ENCODE measurements around the gene CDCA7L.
A peak's percentile ranks its signal among the peaks of the same experiment; 100 is the strongest.

DNA sequence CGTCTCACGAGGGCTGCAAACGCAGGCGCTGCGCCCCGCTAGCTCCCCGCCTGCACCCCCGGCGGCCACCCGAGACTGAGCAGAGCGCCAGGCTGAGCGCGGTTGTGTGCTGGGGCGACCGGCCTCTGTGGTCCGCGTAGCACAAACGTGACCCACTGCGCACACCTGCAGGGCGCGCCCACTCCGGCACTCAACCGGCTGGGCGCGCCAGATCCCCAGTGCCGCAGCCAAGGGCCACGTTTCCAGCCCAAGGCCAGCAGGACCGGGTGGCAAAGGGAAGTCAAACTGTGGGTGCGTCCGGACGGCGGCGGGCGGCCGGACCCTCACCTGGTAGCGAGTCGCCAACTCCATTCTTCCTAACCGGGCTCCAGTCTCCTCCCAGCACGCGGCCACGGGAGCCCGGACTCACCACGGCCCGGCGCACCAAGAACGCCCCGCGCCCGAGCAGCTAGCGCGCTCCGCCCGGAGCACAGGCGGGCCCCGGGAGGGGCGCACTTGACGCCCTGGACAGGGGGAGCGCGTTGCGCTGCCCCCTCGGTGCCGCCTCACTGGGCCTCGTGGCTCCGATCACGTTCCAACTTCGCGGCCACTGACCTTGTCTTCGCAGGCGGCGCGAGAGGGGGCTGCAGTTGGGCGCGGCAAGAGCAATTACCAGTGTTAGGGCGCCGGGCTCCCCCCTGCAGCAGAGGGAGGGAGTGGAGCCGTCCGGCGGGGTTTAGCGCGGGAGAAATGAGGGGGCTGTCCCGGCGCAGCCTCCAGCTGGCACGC is at the start of gene CDCA7L:
- TF ChIP-seq, protein P1, sequence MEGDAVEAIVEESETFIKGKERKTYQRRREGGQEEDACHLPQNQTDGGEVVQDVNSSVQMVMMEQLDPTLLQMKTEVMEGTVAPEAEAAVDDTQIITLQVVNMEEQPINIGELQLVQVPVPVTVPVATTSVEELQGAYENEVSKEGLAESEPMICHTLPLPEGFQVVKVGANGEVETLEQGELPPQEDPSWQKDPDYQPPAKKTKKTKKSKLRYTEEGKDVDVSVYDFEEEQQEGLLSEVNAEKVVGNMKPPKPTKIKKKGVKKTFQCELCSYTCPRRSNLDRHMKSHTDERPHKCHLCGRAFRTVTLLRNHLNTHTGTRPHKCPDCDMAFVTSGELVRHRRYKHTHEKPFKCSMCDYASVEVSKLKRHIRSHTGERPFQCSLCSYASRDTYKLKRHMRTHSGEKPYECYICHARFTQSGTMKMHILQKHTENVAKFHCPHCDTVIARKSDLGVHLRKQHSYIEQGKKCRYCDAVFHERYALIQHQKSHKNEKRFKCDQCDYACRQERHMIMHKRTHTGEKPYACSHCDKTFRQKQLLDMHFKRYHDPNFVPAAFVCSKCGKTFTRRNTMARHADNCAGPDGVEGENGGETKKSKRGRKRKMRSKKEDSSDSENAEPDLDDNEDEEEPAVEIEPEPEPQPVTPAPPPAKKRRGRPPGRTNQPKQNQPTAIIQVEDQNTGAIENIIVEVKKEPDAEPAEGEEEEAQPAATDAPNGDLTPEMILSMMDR (IDR thresholded peaks at IDR 0.05; ENCODE audit: low read depth, low read length, missing input control) = no peak
- no peak for TF ChIP-seq GABPA (IDR thresholded peaks at IDR 0.05 in 1 of 2, conservative IDR thresholded peaks at IDR 0.05 in 1 of 2)
- TF ChIP-seq ATF3 (IDR thresholded peaks at IDR 0.05) = no peak
- TF ChIP-seq TAF1 (conservative IDR thresholded peaks at IDR 0.05) = no peak
- TF ChIP-seq, protein P2, sequence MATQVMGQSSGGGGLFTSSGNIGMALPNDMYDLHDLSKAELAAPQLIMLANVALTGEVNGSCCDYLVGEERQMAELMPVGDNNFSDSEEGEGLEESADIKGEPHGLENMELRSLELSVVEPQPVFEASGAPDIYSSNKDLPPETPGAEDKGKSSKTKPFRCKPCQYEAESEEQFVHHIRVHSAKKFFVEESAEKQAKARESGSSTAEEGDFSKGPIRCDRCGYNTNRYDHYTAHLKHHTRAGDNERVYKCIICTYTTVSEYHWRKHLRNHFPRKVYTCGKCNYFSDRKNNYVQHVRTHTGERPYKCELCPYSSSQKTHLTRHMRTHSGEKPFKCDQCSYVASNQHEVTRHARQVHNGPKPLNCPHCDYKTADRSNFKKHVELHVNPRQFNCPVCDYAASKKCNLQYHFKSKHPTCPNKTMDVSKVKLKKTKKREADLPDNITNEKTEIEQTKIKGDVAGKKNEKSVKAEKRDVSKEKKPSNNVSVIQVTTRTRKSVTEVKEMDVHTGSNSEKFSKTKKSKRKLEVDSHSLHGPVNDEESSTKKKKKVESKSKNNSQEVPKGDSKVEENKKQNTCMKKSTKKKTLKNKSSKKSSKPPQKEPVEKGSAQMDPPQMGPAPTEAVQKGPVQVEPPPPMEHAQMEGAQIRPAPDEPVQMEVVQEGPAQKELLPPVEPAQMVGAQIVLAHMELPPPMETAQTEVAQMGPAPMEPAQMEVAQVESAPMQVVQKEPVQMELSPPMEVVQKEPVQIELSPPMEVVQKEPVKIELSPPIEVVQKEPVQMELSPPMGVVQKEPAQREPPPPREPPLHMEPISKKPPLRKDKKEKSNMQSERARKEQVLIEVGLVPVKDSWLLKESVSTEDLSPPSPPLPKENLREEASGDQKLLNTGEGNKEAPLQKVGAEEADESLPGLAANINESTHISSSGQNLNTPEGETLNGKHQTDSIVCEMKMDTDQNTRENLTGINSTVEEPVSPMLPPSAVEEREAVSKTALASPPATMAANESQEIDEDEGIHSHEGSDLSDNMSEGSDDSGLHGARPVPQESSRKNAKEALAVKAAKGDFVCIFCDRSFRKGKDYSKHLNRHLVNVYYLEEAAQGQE (IDR thresholded peaks at IDR 0.05) = no peak
- TF ChIP-seq, protein P3, sequence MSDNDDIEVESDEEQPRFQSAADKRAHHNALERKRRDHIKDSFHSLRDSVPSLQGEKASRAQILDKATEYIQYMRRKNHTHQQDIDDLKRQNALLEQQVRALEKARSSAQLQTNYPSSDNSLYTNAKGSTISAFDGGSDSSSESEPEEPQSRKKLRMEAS (IDR thresholded peaks at IDR 0.05) = peak; percentile 1
- no peak for TF ChIP-seq RAD21 (IDR thresholded peaks at IDR 0.05)
- no peak for TF ChIP-seq RXRA (IDR thresholded peaks at IDR 0.05)
- TF ChIP-seq EGR1 (IDR thresholded peaks at IDR 0.05; ENCODE audit: low read depth in 2 of 2) = peak in 1 of 2 donors; percentile 45
- TF ChIP-seq HNF4G (IDR thresholded peaks at IDR 0.05) = no peak

All from liver (tissue), 3 donors.